ENCODE data around the gene LETM1.

Gene LETM1

DNA sequence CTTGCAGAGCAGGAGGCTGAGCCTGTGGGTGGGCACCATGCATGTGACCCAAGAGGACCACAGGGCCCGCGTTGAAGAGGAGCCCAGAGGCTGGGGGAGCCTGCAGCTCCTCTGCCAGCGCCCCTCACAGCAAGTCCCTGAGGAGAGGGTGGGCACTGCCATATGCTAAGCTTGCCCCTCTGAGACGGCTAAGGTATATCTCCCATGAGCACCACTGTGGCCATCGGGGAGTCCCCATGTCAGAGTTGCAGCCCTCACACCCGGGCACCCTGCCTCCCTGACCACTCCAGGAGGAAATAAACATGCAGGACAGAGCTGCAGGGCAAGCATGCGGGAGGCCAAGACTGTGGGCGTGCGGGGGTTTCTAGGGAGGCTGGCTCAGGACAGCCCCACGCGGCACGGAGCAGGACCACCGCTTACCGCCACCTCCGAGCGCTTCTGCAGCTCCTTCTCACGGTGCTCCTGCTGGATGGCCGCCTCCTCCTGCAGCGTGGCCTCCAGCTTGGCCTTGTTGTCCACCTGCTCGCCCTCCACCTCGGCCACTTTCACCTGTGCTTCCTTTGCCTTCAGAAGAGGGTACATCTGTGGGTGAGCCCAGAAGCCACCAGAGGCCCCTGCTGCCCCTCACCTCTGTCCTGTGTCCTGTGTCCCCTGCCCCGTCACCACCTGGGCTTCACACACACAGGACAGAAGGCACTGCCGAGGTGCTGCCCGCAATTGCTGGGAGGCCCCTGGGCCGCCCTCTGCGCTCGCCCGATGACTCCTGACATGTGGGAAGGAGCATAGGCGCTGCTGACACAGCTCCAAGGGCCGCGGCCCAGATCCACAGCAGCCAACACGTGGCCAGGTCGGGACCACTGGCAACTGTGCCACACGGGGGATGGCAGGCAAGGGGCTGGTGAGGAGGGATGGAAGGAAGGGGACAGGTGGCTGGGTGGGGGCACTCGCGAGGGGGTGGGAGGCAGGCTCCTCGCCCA is 33.1 kb downstream of the LETM1 start:
- DNase-seq, result no peak

GRCh38 chr4:1821679-1822567 is 34.0 kb downstream of the LETM1 start:
- DNase-seq, result no peak

DNA sequence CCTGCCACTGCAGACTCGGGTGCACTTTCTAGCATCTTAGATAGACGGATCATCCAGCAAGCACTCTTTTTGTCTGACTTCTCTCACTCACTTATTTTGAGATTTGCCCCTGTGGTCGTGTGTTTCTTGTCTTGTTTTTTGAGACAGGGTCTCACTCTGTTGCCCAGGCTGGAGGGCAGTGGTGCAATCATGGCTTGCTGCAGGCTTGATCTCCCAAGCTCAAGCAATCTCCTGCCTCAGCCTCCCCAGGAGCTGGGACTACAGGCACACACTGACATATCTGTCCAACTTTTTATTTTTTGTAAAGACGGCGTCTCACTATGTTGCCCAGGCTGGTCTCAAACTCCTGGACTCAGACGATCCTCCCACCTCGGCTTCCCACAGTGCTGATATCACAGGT is 36.1 kb downstream of the LETM1 start:
- DNase-seq, result no peak

DNA sequence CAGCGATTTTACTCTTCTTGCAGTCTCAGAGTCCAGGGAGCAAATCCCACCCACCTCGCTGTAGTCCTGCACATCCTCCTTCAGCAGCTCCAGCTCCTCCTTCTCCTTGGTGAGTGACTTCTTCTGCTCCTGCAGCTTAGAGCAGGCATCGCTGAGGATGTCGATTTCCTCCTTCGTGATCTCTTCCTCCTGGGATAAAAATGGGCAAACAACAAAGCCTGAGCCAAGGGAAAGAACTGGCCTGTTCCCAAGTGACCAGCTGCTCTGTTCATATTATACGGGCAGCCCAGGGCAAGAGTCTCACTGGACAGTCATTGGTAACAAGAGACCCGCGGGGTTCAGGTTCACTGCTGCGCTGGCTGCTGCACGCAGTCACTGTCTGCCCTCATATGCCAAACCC is 36.7 kb downstream of the LETM1 start:
- no peak for DNase-seq

DNA sequence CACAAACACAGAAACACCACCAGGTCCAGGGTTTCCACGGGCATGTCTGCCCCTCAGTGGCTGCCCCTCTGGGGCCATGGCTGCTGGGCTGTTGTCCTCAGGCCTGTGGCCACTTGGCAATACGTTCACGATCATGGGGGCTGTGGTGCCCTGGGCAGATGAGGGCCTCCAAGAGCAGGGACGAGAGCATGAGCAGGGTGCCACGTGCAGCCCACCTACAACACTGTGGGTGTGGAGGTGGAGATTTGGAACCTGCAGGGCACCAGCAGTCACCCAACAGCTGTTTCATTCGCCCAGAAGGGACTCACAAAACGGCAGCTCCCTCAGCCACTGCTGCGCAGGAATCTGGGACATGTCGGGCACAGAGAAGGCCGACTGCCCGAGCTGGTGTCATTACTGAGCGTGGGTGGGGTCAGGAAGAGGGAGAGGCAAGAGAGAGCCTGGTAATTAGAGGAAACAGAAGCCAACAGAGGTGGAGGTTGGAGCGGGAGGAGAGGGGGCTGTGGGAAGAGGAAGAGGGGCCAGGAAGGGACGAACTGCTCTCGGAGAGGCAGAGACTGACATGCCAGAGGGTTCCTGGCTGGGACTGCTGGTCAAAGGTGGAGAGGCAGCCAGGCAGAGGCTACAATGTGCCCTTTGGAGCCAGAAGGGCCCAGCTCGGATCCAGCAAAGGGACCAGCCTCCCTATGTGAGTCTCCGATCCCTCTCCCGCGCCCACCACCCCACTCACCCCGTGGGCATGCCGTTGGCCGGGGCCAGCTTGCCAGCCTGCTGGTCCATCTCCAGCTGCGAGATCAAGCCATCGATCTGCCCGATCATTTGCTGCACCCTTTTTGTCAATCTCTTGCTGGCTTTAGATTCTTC is 39.7 kb downstream of the LETM1 start:
- no peak for DNase-seq

GRCh38 chr4:1815096-1815996 is 40.6 kb downstream of the LETM1 start:
- no peak for DNase-seq

DNA sequence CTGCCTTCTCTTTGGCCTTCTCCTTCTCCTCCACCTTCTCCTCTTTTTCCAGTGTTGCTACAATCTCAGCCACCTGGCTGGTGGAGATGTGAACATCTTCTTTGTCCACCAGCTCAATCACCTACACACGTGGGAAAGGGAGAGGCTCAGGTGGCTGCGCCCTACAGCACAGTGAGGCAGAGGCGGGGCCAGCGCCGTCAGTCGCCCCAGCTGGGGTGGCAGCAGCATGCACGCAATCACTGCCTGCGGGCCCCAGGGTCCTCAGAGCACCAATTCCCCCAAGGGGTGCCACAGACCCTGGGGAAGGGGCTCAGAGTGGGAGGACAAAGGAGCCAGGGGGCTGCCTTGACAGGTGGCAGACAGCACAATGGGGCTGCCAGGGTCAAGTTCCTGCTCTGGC is 41.5 kb downstream of the LETM1 start:
- no peak for DNase-seq

DNA sequence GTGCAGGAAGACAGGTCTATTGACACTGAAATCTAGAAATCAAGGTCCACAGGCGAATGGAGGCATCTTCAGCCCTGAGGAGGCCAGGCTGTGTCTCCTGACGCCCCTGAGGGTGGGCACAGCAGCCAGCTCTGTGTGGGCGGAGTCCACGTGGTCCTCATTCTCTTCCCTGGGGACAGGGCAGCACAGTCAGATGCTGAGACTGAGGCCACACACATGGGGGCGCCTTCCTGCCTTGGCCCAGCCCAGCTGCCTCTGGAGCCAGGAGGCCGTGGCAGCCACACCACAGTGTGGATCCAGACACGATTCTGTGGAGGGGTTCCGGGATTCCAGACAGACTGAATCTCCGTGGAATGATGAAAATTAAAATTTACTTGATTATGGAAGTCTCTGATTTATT is 42.0 kb downstream of the LETM1 start:
- DNase-seq, result no peak

- DNase-seq, result no peak
Observed at GRCh38 chr4:1813231-1813630, 42.7 kb downstream of the LETM1 start.

GRCh38 chr4:1812720-1813119 is 43.2 kb downstream of the LETM1 start:
- no peak for DNase-seq

GRCh38 chr4:1810765-1811164 is 45.2 kb downstream of the LETM1 start:
- DNase-seq, result no peak

GRCh38 chr4:1809754-1810502 is 46.0 kb downstream of the LETM1 start:
- DNase-seq, result peak; percentile 63

GRCh38 chr4:1808851-1809753 is 46.9 kb downstream of the LETM1 start:
- no peak for DNase-seq

DNA sequence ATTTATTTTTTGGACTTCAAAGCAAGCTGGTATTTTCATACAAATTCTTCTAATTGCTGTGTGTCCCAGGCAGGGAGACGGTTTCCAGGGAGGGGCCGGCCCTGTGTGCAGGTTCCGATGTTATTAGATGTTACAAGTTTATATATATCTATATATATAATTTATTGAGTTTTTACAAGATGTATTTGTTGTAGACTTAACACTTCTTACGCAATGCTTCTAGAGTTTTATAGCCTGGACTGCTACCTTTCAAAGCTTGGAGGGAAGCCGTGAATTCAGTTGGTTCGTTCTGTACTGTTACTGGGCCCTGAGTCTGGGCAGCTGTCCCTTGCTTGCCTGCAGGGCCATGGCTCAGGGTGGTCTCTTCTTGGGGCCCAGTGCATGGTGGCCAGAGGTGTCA is 47.6 kb downstream of the LETM1 start:
- no peak for DNase-seq

- no peak for DNase-seq
Observed at GRCh38 chr4:1807332-1807777, 48.6 kb downstream of the LETM1 start.

DNA sequence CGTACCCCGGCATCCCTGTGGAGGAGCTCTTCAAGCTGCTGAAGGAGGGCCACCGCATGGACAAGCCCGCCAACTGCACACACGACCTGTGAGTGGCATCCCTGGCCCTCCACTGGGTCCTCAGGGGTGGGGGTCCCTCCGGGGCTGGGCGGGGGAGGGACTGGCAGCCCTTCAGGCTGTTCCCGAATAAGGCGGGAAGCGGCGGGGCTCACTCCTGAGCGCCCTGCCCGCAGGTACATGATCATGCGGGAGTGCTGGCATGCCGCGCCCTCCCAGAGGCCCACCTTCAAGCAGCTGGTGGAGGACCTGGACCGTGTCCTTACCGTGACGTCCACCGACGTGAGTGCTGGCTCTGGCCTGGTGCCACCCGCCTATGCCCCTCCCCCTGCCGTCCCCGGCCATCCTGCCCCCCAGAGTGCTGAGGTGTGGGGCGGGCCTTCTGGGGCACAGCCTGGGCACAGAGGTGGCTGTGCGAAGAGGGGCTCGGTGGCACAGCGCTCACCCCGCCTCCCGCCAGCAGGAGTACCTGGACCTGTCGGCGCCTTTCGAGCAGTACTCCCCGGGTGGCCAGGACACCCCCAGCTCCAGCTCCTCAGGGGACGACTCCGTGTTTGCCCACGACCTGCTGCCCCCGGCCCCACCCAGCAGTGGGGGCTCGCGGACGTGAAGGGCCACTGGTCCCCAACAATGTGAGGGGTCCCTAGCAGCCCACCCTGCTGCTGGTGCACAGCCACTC is 49.2 kb downstream of the LETM1 start:
- no peak for DNase-seq

DNA sequence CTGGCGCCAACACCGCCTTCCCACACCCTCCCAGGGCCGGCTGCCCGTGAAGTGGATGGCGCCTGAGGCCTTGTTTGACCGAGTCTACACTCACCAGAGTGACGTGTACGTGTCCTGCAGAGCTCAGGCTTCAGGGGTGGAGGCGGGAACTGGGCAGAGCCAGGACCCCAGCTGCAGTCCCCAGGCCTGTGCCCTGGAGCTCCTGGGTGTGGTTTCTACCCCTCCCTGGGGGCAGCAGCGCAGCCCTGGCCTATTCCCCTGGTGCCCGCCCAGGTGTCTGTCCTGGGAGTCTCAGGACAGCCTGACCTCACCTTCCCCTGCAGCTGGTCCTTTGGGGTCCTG is 49.8 kb downstream of the LETM1 start:
- no peak for DNase-seq

GRCh38 chr4:1805493-1806222 is 50.3 kb downstream of the LETM1 start:
- no peak for DNase-seq
